NCI-H1930 (cell line): Measurements from ENCODE around the gene CDK5.

Experiments
- DNase-seq, 2 experiments: peaks; one replicate each; lab custom pipeline; 2025; lab: John Stamatoyannopoulos, UW

Gene CDK5

DNA sequence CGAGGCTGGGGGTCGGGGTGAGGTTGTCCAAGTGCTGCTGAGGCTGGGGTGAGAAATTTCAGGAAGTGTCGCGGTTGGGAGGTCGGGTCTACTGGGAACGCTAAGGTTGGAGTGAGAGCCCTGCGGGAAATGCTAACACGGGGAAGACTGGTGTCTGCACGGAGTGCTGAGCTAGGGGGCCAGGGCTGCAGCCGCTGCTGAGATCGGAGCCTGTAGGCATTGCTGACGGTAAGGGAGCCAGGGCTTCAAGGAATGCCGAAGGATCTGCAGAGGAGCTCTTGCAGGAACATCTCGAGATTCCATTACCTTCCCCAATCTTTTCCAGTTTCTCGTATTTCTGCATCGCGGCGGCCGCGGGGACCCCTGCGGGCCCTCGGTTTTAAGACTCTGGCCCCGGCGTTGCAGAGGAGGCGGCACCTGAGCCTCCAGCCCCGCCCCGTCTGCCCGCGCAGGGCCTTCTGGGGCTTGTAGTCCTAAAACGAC lies at the start of gene CDK5:
Gene CDK5, minus strand, starts transcription at position 392 of the 483 bp plus-strand sequence. Its CDS starts 49 bp downstream, at position 343.
- DNase-seq: peak; percentile 69 to 70

DNA sequence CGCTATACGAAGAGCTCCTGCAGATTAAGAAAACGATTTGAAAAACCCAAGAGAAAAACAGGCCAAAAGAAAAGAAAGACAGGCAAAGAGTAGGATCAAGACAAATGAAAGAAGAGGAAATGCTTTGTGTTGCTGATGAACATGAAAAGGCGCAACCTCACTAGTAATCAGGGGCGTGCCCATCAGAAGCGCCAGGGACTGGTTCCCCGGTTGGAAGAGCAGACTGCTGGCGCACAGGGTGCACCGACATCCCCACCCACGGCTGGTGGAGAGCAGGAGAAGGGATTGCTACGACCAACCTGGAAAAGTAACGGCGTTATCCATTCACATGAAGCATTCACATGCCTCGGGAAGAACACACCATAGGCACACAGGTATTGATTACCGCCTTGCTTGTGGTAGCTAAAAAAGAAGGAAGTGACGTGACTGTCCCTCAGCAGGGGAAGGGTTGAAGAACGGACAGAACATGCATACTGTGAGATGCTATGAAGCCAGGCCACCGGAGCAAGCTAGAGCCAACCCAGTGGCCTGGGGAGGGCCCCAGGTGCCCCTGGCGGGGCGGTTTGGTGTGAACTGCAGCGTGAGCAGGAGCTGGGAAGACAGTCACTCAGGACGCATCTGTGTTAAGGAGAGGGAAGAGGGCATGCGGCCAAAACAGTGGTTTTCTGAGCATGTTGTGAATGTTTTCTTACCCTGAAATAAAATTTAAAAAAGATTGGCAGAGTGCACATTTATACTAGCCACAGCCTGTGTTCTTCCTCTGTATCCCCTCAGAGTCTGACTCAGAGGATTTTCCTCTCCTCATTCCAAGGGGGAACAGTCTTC lies 46.9 kb upstream of the CDK5 start:
- DNase-seq: no peak

DNA sequence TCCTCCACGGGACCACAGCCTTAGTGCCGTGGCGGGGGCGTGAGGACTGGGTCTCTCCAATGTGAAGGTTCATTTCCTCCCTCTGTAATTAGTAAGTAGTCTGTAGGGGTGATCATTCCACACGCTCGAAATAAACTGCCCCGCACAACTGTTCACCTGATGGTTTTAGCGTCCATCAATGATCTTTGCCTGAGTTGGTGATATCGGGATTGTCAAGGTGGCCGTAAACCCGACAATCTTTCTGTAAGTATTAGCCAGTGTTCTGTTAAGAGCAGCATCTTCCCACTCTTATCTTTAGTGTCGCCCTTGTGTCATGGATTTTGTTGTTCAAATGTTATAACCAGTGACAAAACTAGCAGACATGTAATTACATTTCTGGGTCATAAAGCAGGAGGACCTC lies 46.3 kb upstream of the CDK5 start:
- DNase-seq: no peak

DNA sequence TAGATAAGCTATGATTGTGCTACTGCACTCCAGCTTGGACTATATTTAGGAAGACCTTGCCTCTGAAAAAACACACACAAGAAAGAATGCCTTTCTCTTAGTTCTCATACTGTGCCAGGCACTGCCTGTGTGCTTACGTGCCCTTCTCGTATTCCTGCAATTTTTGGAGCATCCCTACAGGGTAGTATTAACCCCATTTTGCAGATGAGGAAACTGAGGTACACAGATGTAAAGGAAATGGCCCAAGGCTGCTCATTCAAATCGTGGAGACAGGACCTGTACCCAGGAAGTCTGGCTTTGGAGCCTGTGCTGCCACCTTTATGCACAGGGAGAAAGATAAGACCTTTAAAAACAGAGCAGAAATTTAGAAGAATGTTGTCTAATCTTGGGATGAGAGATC lies 45.3 kb upstream of the CDK5 start:
- no peak for DNase-seq

DNA sequence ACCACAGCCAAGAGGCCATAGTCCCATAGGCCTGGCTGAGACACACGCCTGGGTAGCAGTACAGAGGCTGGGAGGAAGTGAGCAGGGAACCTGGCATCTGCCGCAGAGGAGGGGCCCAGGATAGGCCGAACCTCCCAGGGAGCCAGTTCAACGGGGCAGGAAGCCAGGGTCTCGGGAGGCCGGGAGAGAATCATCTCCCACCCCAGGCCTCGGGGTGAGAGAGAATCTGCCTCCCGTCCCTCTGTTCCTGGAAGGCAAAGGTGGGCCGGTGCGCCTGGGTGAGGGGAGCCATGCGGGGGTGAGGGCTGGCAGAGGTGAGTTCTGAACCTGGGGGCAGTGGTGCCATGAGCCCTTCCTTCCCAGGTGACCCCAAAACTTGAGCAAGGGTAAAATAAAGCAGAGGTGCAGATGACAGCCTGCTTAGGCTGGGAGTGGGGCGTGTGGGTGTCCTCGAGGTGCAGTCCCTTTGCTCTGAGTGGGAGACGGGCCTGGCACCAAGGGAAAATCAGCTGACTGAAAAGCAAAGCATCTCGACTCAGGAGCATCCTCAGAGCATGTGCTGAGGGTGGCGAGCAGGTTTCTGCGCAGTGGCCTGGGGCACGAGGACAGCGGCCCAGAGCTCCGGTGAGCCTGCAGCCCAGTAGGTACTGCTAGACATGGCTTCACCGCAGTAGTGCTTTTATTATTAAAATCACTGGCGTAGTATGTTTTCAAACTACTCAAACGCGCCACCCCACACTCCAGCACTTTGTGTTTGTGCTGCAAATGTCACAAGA lies 44.1 kb upstream of the CDK5 start:
- DNase-seq: no peak

DNA sequence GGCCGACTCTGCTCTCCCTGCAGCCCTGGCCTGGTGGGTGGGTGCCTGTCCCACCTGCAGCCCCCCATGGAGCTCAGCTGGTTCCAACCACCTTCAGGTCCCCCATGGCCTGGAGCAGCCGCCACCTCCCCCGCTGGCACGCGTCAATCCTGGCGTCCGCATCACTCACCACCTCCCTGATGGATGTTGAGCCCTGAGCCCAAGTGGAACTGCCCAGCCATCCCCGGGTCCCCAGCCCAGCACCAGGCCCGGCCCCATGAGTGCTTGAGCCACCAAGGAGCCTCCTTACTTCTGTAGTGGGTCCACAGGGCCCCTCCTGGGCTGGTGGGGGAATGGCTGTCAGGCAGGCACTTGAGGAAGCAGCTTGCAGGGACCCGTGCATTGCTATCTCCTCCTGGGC lies 43.2 kb upstream of the CDK5 start:
- DNase-seq: no peak

DNA sequence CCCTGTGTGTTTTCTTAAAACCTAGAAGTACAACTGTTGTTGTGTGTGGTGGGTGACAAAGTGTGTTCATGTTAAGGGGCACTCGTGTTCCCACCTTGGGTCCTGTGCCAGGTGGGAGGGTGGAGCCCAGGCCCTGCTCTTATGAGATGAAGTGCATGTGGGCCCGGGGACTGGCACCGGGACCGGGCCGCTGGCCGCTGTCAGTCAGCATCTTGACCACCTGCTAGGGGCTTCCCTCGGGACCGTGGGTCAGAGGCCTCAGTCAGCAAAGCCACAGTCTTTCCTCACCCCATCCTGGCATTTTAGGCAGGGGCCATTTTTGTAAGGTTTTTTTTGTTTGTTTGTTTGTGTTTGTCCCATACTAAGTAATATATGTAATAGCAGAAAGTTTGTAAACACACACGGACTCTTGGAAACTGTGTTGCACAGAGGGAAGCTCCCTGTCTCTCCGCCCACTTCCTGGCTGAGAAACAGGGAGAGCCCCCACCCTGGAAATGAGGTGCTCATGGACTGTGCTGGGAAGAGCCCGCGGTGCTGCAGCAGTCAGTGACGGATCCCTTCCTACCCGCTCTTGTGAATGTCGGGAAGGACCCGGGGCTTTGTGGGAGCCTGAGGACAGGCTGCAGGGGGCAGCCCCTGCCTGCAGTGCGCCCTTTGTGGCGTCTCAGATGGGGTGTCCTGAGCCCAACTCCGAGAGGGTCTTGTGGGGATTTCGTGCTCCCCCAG lies 42.0 kb upstream of the CDK5 start:
- DNase-seq: no peak

DNA sequence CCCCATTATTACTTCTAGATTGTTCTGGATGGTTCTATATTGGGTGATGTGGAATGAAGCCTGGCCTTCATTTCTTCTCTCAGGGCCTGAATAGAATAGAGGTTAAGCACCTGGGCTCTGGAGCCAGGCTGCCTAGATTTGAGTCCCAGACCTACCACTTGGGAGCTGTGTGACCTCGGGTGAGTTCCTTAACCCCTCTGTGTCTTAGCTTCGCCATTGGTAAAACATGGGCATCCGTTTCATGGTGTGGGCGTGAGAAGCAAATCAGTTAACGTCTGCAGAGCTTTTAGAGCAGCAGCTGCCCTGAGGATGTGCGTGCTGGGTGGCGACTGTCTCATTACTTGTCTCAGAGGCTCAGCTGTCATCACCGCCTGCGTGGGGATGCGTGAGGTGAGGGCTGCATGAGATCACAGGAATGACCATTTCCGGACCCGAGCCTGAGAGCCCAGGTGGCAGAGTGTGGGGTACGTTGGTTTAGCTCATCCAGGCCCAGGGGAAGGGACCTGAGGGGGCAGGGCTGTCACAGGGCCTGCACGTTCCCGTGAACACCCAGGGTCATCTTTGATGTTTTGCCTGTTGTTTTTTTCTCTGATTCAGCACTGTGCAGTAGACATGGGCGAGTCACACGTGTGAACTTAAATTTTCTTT lies 38.3 kb upstream of the CDK5 start:
- DNase-seq: no peak

DNA sequence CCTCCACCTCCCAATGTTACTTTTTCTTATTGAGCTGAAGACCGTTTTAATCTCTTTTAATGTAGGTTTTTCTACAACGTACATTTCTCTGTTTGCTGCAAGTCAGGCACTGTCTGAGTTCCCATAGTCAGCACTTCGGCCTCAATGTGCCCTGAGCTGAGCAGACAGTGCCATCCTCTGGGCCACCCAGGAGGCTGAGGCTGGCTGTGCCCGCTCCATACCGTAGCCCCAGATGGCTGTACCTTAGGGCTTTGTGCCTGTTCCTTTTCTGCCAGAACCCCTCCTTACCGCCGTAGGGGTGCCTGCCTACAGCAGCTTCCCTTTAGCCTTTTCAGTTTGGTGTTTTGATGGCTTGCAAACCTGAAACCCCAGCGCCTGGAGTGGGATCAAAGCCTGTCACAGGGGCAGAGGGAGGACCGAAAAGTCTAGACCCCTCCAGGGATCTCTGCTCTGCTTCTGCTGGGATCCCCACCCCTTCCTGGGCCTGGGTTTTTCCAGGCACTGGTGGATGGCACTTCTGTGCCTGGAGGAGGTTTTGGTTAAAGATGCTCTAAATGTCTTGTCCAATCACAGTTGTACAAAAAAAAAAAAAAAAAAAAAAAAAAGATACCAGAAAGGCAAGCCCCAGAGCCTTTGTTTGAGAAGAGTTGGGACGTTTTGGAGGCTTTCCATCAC lies 37.6 kb upstream of the CDK5 start:
- no peak for DNase-seq

DNA sequence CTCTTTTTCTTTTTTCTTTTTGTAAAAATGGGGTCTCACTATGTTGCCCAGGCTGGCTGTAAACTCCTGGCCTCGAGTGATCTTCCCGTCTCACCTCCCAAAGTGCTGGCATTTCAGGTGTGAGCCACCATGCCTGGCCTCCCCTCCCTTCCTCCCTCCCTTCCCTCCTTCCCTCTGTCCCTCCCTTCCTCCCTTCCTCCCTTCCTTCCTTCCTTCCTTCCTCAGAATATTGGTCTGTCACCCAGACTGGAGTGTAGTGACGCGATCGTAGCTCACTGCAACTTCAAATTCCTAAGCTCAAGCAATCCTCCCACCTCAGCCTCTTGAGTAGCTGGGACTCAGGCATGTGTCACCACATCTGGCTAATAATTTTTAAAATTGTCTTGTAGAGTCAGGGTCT lies 37.0 kb upstream of the CDK5 start:
- no peak for DNase-seq

DNA sequence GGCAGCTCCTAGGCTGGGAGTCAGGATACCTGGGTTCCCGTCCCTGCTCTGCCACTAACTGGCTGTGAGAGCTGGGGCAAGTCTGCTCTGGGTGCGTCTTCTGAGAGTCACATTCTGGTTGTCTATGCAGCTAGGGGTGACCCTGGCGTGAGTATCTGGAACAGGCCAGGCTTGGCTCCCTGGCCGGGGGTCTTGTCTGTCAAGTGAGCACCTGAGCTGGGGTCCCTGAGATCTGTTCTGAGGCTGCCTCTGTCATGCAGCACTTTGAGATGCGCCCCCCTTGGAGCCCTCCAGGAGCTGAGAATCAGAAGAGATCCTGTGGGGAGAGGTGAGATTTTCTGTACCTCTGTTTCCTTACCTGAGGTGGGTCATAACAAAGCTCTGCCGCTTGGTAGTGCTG lies 36.1 kb upstream of the CDK5 start:
- DNase-seq: no peak

DNA sequence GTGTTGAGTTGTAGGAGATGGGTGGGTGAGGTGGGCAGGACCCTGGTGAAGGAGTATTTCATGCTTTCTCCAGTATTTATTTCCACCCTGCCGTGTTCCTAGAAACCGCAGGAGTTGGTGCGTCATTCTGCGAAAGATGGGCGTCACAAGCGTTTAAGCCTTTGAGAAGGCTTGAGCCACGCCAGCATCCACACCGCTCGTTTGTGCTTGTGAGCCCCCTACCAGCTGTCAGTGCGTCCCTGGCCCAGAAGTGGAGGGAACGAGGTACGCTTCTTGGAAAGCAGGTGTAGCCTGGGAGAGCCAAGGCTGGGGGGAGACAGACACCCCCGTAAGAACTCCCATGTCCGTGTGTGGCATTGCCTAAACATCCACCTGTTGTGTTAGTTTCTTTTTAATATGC lies 34.3 kb upstream of the CDK5 start:
- no peak for DNase-seq

DNA sequence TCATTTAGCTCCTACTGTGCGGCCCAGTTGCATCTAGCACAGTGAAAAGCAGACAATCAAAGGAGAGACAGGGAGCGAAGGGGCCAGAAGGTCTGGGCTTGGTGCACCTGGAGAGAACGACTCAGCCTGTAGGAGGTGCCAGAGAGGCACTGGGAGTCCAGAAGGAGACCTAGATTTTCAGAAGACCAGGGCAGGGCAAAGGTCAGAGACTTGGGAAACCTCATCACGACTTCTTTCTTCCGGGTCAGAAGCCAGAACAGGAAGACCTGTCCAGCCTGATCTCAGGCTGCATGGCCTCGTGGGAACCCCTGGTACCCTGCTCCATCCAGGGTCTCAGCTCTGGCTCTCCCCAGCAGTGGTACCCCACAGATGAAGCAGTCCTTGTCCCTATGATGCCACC lies 33.7 kb upstream of the CDK5 start:
- no peak for DNase-seq

DNA sequence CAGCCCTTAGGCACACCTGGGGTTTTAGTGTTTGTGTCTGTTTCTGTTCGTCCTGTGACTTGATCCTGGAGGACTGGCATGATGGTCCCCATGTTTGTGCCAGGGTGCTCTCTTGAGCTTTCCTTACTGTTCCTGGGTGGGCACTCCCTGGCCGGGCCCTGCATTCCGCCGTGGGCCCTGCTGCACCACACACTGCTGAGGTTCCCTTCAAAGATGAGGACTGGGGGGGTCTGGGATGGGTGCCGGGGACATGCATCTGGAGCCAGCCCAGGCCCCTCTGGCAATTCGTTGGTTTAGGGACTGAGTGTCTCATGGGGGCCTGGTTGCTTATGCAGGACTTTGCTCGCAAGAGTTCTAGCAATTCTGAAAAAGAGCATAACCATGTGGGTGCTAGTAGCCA lies 33.3 kb upstream of the CDK5 start:
- DNase-seq: no peak

DNA sequence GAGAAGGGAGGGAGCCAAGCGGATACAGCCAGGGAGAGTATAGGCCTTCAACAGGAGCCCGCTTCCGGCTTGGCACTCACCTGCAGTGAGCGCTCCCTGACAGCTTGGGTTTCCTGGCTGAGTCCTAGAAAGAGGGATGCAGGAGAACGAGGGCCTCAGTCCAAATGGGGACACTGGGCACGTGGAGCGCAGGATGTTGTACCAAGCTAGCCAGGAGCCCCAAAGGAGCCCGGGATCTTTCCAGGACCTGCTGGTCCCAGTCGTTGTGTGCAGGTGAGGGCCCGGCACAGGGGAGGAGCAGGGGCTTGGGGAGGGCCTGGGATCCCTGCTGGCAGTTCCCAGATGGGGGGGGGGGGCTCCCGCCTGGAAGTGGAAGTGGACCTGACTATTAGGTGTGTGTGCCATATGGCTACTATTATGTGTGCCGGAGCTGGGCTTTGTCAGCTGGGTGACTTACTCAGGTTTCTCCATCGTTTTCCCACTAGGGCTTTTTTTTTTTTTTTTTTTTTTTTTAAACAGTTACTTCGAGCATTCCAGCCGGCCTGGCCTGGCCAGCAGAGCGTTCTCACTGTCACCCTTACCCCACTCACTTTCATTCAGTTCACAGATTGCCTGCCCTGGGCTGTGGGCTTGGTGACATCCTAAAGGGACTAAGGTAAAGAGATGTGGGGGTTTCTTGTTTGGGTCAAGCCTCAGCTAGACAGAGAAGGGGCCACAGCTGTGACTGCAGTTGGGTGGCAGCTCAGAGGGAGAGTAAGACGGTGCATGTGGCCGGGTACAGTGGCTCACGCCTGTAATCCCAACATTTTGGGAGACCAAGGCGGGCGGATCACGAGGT lies 32.4 kb upstream of the CDK5 start:
- no peak for DNase-seq

DNA sequence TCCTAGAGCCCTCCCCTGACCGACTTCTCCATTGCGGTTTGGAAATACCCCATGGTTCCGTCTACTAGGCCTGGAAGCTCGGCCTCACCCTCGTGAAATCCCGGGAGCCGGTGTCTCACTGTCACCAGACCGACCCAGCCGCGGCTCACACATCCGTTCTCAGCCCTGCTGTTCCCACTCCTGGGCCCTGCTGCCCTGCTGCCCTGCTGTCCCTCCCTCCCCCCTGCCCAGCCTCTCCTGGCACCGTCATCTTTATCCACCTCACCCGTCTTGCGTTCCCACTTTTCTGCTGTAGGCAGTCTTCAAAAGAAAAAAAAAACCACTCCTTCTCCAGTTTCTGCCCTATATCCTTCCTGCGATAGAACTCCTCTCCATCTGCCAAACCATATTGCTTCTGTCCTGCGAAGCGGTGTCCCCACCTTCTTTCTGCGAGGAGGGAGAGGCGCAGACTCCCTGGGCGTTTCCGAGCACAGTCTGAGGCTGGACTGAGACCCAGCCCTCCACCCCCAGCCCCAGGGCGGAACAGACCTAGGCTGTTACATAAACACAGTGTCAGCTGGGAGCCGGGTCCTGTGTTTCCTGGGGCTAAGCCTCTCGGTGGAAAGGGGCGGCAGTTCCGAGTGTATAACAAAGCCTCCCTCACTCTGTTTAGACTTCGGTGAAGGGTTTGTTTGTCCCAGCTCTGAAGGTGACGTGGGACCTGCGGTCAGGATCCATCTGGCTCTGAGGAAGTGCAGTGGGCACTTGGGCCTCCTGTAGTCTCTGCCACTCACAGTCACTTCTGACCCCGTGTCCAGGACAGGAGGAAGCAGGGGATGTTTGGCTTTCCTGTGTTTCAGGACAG lies 31.4 kb upstream of the CDK5 start:
- no peak for DNase-seq

DNA sequence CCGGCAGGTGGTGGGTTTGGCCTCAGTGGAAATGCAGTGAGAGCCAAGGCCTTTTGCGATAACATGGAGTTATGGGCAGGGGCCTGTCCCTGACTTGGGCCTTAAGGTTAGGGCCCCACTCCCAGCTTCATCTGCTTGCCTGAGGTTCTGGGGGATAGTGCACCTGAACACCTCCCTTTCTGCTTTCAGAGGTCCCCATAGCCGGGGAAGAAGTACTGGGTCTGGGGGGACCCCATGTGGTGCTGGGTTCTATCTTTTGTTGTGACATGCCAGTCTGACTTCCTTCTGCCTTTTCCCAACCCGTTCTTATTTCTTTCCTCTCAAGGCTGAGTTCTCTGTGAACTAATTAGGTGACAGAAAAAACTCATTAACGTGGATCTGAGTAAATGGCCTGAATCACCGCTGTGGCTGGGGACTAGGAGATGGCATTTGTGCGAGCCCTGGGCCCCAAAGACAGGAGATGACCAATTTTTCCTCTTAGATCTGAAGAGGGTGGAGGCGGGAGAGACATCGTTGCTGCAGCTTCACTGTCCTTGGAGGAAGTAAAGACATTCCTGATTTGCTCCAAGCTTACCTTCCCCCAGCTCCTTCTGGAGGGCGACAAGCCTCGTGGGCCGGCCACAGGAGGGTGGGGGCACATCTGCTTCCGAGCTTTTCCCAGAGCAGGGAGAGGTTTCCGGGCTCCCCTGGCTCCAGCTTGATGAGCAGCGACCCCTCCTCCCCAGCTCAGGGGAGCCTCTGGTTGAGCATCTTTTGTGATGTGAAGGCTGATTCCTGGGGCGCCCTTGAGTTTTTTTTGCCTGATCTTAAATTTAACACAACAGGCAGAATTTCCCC lies 30.5 kb upstream of the CDK5 start:
- DNase-seq: no peak

DNA sequence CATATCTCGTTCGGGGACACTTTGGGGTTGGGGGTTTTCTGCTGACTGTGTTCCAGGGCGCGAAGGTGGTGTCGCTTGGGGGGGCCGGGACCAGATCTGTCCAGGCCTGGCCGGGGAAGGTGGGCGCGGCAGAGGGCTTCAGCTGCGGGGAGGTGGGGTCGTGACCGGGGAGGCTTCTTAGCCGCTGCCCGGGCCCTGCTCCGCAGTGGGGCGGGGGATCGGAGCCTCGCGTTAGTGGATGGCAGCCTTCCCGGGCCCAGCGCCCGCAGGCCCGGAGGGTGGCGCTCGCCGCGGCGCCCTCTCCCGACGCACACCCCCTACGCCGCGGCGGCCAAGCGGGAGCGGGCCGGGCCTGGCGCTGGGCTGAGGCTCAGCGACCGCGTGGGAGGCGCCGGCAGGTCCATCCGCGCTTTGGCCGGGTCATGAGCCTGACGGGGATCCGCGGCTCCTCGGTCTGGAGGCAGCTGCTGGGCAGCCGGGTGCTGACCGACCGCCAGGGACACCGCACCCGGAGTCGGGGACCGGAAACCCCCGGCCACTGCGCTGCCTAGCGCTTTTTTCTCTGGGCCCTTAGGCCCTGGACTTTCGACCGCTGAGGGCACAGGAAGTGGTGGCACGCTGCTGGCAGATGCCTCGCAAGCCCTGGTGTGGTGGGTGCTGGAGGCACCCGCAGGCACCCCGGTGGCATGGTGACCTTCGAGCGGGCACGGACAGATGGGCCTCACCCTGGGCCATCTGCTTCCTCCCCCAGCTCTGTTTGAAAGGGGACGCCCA lies 29.7 kb upstream of the CDK5 start:
- DNase-seq: peak in 1 of 2 experiments; percentile 66
